GM11168 (cell line): ENCODE results near the gene APBA2.

ENCODE experiments used
- in situ Hi-C: fragments of 300-500 bp; cut with MboI; formaldehyde crosslinking; loops from one replicate; pipeline ENCODE4 v1.12.0; 2022; ENCODE audit warnings: low sequenced_read_pairs; ENCODE audit not compliant: unreplicated experiment

APBA2 gene

GRCh38 chr15:29067949-29068348 is 182.2 kb downstream of the APBA2 start:
- in situ Hi-C loops, result no loop called here

GRCh38 chr15:29070471-29071231 is 184.9 kb downstream of the APBA2 start:
- in situ Hi-C loops, result no loop called here

GRCh38 chr15:29071232-29071881 is 185.6 kb downstream of the APBA2 start:
- in situ Hi-C loops, result no loop called here

GRCh38 chr15:29071882-29072273 is 186.1 kb downstream of the APBA2 start:
- in situ Hi-C loops, result no loop called here

- in situ Hi-C loops, result no loop called here
These were observed 186.7 kb downstream of the APBA2 start for GRCh38 chr15:29072444-29072843.

GRCh38 chr15:29074045-29074444 is 188.3 kb downstream of the APBA2 start:
- in situ Hi-C loops, result no loop called here

- in situ Hi-C loops, result no loop called here
These were observed 192.8 kb downstream of the APBA2 start for GRCh38 chr15:29078541-29078940.

GRCh38 chr15:29079479-29079878 is 193.7 kb downstream of the APBA2 start:
- in situ Hi-C loops, result no loop called here

- in situ Hi-C loops, result no loop called here
These were observed 196.0 kb downstream of the APBA2 start for GRCh38 chr15:29081781-29082180.

GRCh38 chr15:29083161-29083560 is 197.4 kb downstream of the APBA2 start:
- in situ Hi-C loops, result no loop called here

GRCh38 chr15:29083858-29084257 is 198.1 kb downstream of the APBA2 start:
- in situ Hi-C loops, result no loop called here

- in situ Hi-C loops, result no loop called here
These were observed 200.2 kb downstream of the APBA2 start for GRCh38 chr15:29086001-29086400.

GRCh38 chr15:29086891-29087290 is 201.1 kb downstream of the APBA2 start:
- in situ Hi-C loops, result no loop called here

- in situ Hi-C loops, result no loop called here
These were observed 201.9 kb downstream of the APBA2 start for GRCh38 chr15:29087521-29088285.

GRCh38 chr15:29088666-29089065 is 202.9 kb downstream of the APBA2 start:
- in situ Hi-C loops, result no loop called here

- in situ Hi-C loops, result no loop called here
These were observed 204.2 kb downstream of the APBA2 start for GRCh38 chr15:29089731-29090616.

GRCh38 chr15:29090617-29091466 is 205.1 kb downstream of the APBA2 start:
- in situ Hi-C loops, result no loop called here

- in situ Hi-C loops, result no loop called here
These were observed 205.9 kb downstream of the APBA2 start for GRCh38 chr15:29091666-29092065.

GRCh38 chr15:29092376-29093064 is 206.7 kb downstream of the APBA2 start:
- in situ Hi-C loops, result no loop called here
